ENCODE measurements around the gene MEGF9. TPM values are rescaled to one million over a fixed set of nuclear protein-coding genes. Genes with fewer than 3 reads are reported as not detected.

MEGF9 gene
- total and polyA plus RNA-seq, 2 of the 13 experiments (the other 11 are each of a cell fraction or from before 2014, with no cell fraction given), result 3.1 to 3.3 TPM

DNA sequence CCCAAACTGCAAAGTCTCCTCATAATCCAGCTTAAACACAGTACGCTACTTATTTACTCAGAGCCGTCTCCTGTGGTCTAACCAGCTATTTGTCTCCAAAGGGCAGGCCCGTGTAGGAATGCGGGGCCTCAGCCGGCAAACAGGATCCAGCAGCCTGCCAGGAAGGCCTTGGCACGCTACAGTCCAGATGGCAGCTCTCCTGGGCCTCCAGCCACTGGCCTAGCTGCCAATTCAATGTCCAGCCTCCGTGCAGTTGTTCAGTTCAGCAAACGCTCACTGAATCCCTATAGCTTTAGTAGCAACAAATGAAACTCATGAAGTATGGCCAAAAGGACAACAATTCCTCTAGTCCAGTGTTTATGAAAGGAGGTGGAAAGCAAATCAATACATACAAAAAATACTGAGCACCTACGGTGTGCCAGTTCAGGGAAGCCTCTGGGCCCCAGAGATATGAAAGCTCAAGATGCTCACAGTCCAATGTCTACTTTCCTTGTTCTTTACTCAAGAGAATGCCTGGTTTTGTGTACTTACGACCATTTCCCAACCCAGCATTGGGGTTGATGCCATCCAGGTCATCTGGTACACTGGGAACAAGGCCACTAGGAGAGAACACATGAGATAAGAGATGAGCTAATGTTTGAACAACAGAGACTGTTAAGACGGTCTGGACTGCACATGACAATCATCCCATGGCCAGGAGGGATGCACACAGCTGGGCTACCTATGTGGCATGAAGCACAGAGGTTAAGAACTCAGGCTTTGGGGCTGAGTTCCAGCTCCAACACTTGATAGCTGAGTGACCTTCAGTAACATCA is 142.6 kb downstream of the MEGF9 start (continued):
- TF ChIP-seq, protein P1, sequence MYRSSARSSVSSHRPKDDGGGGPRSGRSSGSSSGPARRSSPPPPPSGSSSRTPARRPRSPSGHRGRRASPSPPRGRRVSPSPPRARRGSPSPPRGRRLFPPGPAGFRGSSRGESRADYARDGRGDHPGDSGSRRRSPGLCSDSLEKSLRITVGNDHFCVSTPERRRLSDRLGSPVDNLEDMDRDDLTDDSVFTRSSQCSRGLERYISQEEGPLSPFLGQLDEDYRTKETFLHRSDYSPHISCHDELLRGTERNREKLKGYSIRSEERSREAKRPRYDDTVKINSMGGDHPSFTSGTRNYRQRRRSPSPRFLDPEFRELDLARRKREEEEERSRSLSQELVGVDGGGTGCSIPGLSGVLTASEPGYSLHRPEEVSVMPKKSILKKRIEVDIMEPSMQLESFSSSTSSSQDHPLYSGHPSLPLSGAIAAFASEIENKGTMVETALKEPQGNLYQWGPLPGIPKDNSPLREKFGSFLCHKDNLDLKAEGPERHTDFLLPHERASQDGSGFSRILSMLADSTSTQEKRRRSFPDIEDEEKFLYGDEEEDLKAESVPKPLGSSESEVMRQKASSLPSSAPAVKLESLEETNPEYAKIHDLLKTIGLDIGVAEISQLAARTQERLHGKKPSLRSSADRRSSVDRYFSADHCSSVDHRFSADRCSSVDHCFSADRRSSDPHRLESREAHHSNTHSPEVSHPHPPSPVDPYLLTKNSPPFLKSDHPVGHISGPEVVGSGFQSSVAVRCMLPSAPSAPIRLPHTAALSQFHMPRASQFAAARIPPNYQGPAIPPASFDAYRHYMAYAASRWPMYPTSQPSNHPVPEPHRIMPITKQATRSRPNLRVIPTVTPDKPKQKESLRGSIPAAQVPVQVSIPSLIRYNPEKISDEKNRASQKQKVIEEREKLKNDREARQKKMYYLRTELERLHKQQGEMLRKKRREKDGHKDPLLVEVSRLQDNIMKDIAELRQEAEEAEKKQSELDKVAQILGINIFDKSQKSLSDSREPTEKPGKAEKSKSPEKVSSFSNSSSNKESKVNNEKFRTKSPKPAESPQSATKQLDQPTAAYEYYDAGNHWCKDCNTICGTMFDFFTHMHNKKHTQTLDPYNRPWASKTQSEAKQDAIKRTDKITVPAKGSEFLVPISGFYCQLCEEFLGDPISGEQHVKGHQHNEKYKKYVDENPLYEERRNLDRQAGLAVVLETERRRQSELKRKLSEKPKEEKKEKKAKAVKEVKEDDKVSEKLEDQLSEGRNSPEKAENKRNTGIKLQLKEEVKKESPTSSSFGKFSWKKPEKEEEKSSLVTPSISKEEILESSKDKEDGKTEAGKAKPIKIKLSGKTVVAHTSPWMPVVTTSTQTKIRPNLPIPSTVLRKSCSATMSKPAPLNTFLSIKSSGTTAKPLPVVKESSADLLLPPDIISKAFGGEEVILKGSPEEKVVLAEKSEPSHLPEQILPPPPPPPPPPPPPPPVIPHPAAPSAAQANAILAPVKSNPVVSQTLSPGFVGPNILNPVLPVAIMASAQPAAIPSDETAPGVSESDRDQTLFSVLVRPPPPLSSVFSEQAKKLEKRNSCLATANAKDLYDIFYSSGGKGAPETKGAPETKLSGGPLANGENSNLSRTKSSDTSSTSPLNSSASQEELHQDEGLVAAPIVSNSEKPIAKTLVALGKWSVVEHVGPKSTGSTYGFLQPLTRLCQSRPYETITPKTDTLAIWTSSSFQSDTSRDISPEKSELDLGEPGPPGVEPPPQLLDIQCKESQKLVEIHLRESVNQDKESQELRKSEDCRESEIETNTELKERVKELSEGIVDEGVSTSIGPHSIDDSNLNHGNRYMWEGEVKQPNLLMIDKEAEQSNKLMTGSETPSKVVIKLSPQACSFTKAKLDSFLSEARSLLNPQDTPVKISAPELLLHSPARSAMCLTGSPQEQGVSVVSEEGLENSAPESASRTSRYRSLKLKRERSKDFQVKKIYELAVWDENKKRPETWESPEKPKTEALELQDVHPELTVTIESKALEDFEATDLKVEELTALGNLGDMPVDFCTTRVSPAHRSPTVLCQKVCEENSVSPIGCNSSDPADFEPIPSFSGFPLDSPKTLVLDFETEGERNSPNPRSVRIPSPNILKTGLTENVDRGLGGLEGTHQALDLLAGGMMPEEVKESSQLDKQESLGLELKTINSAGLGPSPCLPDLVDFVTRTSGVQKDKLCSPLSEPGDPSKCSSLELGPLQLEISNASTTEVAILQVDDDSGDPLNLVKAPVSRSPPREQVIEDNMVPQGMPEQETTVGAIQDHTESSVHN (CRISPR knock-in tag; IDR thresholded peaks at IDR 0.05), result no peak
- TF ChIP-seq HES4 (CRISPR knock-in tag; IDR thresholded peaks at IDR 0.05; ENCODE audit: borderline replicate concordance) (no peak), SAP130 (CRISPR knock-in tag; IDR thresholded peaks at IDR 0.05; ENCODE audit: low read depth) (peak; percentile 92), IKZF1 (IDR thresholded peaks at IDR 0.05) (no peak), ZZZ3 (CRISPR knock-in tag; IDR thresholded peaks at IDR 0.05; ENCODE audit: borderline replicate concordance) (no peak), ZNF558 (CRISPR knock-in tag; IDR thresholded peaks at IDR 0.05; ENCODE audit: borderline replicate concordance) (no peak), MTA1 (CRISPR knock-in tag; IDR thresholded peaks at IDR 0.05; ENCODE audit: borderline replicate concordance) (peak; percentile 92), MAFF (IDR thresholded peaks at IDR 0.05; ENCODE audit: low read depth, low read length) (no peak), ZNF616 (CRISPR knock-in tag; IDR thresholded peaks at IDR 0.05; ENCODE audit: low read depth) (no peak)
- TF ChIP-seq, protein P2, sequence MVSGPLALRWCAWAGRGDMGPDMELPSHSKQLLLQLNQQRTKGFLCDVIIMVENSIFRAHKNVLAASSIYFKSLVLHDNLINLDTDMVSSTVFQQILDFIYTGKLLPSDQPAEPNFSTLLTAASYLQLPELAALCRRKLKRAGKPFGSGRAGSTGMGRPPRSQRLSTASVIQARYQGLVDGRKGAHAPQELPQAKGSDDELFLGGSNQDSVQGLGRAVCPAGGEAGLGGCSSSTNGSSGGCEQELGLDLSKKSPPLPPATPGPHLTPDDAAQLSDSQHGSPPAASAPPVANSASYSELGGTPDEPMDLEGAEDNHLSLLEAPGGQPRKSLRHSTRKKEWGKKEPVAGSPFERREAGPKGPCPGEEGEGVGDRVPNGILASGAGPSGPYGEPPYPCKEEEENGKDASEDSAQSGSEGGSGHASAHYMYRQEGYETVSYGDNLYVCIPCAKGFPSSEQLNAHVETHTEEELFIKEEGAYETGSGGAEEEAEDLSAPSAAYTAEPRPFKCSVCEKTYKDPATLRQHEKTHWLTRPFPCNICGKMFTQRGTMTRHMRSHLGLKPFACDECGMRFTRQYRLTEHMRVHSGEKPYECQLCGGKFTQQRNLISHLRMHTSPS (CRISPR knock-in tag; IDR thresholded peaks at IDR 0.05; ENCODE audit: low read depth), result peak; percentile 96
- TF ChIP-seq, protein P3, sequence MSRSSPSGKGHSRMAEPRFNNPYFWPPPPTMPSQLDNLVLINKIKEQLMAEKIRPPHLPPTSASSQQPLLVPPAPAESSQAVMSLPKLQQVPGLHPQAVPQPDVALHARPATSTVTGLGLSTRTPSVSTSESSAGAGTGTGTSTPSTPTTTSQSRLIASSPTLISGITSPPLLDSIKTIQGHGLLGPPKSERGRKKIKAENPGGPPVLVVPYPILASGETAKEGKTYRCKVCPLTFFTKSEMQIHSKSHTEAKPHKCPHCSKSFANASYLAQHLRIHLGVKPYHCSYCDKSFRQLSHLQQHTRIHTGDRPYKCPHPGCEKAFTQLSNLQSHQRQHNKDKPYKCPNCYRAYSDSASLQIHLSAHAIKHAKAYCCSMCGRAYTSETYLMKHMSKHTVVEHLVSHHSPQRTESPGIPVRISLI (CRISPR knock-in tag; IDR thresholded peaks at IDR 0.05; ENCODE audit: borderline replicate concordance), result peak; percentile 71; the same call in 1 of the 2 replicates
- TF ChIP-seq, protein P4, sequence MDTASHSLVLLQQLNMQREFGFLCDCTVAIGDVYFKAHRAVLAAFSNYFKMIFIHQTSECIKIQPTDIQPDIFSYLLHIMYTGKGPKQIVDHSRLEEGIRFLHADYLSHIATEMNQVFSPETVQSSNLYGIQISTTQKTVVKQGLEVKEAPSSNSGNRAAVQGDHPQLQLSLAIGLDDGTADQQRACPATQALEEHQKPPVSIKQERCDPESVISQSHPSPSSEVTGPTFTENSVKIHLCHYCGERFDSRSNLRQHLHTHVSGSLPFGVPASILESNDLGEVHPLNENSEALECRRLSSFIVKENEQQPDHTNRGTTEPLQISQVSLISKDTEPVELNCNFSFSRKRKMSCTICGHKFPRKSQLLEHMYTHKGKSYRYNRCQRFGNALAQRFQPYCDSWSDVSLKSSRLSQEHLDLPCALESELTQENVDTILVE (CRISPR knock-in tag; IDR thresholded peaks at IDR 0.05), result peak; percentile 90
- TF ChIP-seq, protein P5, sequence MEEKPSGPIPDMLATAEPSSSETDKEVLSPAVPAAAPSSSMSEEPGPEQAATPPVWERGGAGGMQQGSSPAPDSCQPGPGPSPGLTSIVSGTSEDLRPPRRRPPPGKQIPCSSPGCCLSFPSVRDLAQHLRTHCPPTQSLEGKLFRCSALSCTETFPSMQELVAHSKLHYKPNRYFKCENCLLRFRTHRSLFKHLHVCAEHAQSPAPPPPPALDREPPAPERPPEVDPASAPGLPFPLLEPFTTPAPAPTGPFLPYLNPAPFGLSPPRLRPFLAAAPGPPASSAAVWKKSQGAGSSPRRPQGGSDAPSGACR (CRISPR knock-in tag; IDR thresholded peaks at IDR 0.05), result no peak
